Measurements from ENCODE around the gene NDEL1.

NDEL1 gene

DNA sequence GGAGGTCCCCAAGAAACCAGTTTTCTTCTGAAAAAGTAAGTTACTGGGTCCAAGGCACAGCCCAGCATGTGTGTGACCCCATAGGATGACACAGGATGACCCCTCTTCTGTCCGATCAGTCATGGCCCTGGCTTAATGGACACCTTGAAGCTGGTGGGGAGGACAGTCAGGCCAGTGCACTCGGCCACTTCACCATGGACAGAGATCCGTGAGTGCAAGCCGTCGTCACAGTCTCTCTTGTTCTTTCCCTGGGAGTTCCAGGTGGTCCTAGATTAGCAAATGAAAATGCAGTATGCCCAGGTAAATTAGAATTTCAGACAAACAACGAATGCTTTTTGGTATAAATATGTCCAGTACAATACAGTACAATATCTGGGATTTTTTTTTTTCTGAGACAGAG, 36.7 kb upstream of the NDEL1 start:
- Histone ChIP-seq H2AFZ (no peak overlapping the region), H3K9ac (no peak overlapping the region), H3K4me2 (ENCODE audit: low read length) (no peak overlapping the region), H3K79me2 (no peaks in the 10 kb centered on the region), H3K36me3 (ENCODE audit: control insufficient read depth, insufficient read depth, low read length) (no peaks in the 10 kb centered on the region), H3K4me3 (ENCODE audit: low read depth, low read length) (no peak overlapping the region), H3K27ac (no peak overlapping the region), H3K27me3 (ENCODE audit: control insufficient read depth, insufficient read depth, low read length) (no peaks in the 10 kb centered on the region), H3K9me3 (ENCODE audit: control insufficient read depth, low read length) (no peaks in the 10 kb centered on the region), H3K4me1 (no peaks in the 10 kb centered on the region)
- TF ChIP-seq, protein P1, sequence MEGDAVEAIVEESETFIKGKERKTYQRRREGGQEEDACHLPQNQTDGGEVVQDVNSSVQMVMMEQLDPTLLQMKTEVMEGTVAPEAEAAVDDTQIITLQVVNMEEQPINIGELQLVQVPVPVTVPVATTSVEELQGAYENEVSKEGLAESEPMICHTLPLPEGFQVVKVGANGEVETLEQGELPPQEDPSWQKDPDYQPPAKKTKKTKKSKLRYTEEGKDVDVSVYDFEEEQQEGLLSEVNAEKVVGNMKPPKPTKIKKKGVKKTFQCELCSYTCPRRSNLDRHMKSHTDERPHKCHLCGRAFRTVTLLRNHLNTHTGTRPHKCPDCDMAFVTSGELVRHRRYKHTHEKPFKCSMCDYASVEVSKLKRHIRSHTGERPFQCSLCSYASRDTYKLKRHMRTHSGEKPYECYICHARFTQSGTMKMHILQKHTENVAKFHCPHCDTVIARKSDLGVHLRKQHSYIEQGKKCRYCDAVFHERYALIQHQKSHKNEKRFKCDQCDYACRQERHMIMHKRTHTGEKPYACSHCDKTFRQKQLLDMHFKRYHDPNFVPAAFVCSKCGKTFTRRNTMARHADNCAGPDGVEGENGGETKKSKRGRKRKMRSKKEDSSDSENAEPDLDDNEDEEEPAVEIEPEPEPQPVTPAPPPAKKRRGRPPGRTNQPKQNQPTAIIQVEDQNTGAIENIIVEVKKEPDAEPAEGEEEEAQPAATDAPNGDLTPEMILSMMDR (IDR thresholded peaks at IDR 0.05) = no peak

DNA sequence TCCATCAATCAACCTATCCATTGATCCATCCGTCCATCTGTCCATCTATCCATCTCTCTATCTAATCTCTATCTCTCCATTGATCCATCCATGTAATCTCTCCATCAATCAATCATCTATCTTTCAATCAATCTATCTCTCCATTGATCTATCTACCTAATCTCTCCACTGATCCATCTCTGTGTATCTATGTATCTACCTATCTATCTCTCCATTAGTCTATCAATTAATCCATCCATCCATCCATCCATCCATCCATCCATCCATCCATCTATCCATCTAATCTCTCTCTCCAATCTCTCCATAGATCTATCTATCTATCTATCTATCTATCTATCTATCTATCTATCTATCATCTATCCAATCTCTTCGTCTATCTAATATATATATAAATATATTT, 34.6 kb upstream of the NDEL1 start:
- TF ChIP-seq, protein P1 (IDR thresholded peaks at IDR 0.05) = no peak
- H3K4me2 ChIP-seq (ENCODE audit: low read length) = no peak overlapping the region
- H3K36me3 ChIP-seq (ENCODE audit: control insufficient read depth, insufficient read depth, low read length) = no peaks in the 10 kb centered on the region
- no peak overlapping the region for H3K27ac ChIP-seq
- H3K9ac ChIP-seq = no peak overlapping the region
- no peaks in the 10 kb centered on the region for H3K4me1 ChIP-seq
- no peaks in the 10 kb centered on the region for H3K27me3 ChIP-seq (ENCODE audit: control insufficient read depth, insufficient read depth, low read length)
- no peaks in the 10 kb centered on the region for H3K79me2 ChIP-seq
- no peak overlapping the region for H3K4me3 ChIP-seq (ENCODE audit: low read depth, low read length)
- no peak overlapping the region for H2AFZ ChIP-seq
- H3K9me3 ChIP-seq (ENCODE audit: control insufficient read depth, low read length) = no peaks in the 10 kb centered on the region

DNA sequence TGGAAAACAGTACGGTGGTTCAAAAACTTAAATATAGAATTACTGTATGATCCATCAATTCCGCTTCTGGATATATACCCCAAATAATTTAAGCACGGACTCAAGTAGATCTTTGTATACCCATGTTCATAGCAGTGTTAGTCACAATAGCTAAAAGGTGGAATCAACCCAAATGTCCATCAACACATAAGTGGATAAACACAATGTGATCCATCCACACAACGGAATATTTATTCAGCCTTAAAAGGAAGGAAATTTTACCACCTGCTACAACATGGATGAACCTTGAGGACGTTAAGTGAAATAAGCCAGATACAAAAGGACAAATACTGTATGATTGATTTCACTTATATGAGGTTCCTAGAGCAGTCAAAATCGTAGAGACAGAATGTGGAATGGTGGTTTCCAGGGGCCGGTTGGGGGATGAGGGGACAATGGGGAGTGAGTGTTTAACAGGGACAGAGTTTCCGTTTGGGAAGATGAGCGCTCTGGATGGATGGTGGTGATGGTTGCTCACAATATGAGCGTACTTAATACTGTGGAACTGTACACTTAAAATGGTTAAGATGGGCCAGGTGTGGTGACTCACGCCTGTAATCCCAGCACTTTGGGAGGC, 32.7 kb upstream of the NDEL1 start:
- H3K4me1 ChIP-seq = no peaks in the 10 kb centered on the region
- H3K4me2 ChIP-seq (ENCODE audit: low read length) = no peak overlapping the region
- no peaks in the 10 kb centered on the region for H3K79me2 ChIP-seq
- no peaks in the 10 kb centered on the region for H3K27me3 ChIP-seq (ENCODE audit: control insufficient read depth, insufficient read depth, low read length)
- H3K27ac ChIP-seq = no peak overlapping the region
- H3K9me3 ChIP-seq (ENCODE audit: control insufficient read depth, low read length) = no peaks in the 10 kb centered on the region
- H3K9ac ChIP-seq = no peak overlapping the region
- H3K36me3 ChIP-seq (ENCODE audit: control insufficient read depth, insufficient read depth, low read length) = no peaks in the 10 kb centered on the region
- TF ChIP-seq, protein P1 (IDR thresholded peaks at IDR 0.05) = no peak
- no peak overlapping the region for H3K4me3 ChIP-seq (ENCODE audit: low read depth, low read length)
- H2AFZ ChIP-seq = no peak overlapping the region

DNA sequence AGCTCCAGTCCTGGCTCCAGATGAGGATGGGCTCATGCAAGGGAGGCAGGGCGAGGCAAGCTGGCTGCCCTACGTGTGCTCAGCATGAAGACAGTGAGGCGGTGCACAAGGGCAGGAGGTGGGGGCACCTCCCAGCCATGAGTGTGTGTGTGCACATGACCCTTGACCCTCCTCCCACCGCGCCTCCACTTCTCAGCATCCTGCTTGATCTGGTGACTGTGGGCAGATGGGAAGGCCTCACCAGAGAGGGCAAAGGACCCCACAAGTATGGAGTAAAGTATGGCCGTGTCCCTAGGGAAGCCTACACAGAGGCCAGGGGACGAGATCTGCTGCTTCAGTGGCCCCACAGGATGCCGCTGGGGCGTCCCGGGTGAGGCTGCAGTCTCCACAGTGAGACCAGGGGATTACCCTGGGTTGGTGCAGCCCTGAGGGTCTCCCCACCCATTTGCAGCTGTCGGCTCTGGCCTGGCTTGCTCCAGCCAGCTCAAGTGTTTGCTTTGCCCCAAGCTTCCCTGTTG, 30.1 kb upstream of the NDEL1 start:
- TF ChIP-seq, protein P1 (IDR thresholded peaks at IDR 0.05) = no peak
- H3K27me3 ChIP-seq (ENCODE audit: control insufficient read depth, insufficient read depth, low read length) = no peaks in the 10 kb centered on the region
- no peak overlapping the region for H3K4me2 ChIP-seq (ENCODE audit: low read length)
- no peaks in the 10 kb centered on the region for H3K9me3 ChIP-seq (ENCODE audit: control insufficient read depth, low read length)
- no peaks in the 10 kb centered on the region for H3K79me2 ChIP-seq
- no peak overlapping the region for H3K9ac ChIP-seq
- H3K36me3 ChIP-seq (ENCODE audit: control insufficient read depth, insufficient read depth, low read length) = no peaks in the 10 kb centered on the region
- no peak overlapping the region for H2AFZ ChIP-seq
- no peaks in the 10 kb centered on the region for H3K4me1 ChIP-seq
- H3K4me3 ChIP-seq (ENCODE audit: low read depth, low read length) = no peak overlapping the region
- H3K27ac ChIP-seq = no peak overlapping the region

DNA sequence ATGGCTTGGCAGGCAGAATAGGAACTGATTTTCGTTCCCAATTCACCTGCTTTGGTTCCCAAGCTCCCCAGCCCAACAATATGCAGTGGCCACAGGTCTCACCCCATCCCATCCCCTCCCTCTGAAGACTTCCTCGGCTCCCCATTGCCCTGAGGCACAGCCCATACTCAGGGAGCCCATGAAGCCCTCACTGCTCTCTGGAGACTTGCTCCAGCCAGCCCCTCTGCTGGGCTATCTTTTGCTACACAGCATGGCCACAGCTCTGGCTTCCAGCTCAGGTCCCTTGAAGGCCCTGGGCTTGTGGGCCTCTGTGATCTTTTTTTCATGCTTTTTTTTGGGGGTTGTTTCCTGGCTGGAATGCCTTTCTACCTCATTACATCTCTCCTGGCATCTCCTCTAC, 29.5 kb upstream of the NDEL1 start:
- H2AFZ ChIP-seq = no peak overlapping the region
- TF ChIP-seq, protein P1 (IDR thresholded peaks at IDR 0.05) = no peak
- H3K9me3 ChIP-seq (ENCODE audit: control insufficient read depth, low read length) = no peaks in the 10 kb centered on the region
- H3K4me2 ChIP-seq (ENCODE audit: low read length) = no peak overlapping the region
- H3K27ac ChIP-seq = no peak overlapping the region
- no peak overlapping the region for H3K9ac ChIP-seq
- no peaks in the 10 kb centered on the region for H3K36me3 ChIP-seq (ENCODE audit: control insufficient read depth, insufficient read depth, low read length)
- no peaks in the 10 kb centered on the region for H3K79me2 ChIP-seq
- no peaks in the 10 kb centered on the region for H3K27me3 ChIP-seq (ENCODE audit: control insufficient read depth, insufficient read depth, low read length)
- H3K4me3 ChIP-seq (ENCODE audit: low read depth, low read length) = no peak overlapping the region
- no peaks in the 10 kb centered on the region for H3K4me1 ChIP-seq
